GM20000 (cell line): ENCODE data around the gene SIRT4.
A peak's percentile ranks its signal among the peaks of the same experiment; 100 is the strongest.

ENCODE experiments used
- DNase-seq: peaks from one replicate; pipeline ENCODE4 v3.0.0; 2012; ENCODE audit warnings: low spot score
- CTCF ChIP-seq: IDR thresholded peaks from 2 replicates; pipeline ENCODE4 v1.5.1; 2012; ENCODE audit warnings: mild to moderate bottlenecking, control low read depth; ENCODE audit errors: extremely low read depth, missing control alignments

Gene SIRT4

GRCh38 chr12:120261951-120262851 lies 39.9 kb upstream of the SIRT4 start:
- DNase-seq = no peak
- TF ChIP-seq CTCF = no peak

GRCh38 chr12:120262852-120263747 lies 39.0 kb upstream of the SIRT4 start:
- TF ChIP-seq CTCF = no peak

GRCh38 chr12:120263748-120264085 lies 38.4 kb upstream of the SIRT4 start:
- DNase-seq = no peak
- no peak for TF ChIP-seq CTCF

More at GRCh38 chr12:120262852-120263747, 39.0 kb upstream of the SIRT4 start:
- DNase-seq = no peak

- no peak for DNase-seq
- no peak for TF ChIP-seq CTCF
Observed at GRCh38 chr12:120264086-120264903, 37.8 kb upstream of the SIRT4 start.

GRCh38 chr12:120264904-120265472 lies 37.1 kb upstream of the SIRT4 start:
- no peak for DNase-seq
- no peak for TF ChIP-seq CTCF

GRCh38 chr12:120265473-120266179 lies 36.5 kb upstream of the SIRT4 start, which contains the start of gene PXN:
TSS of gene PXN (minus strand) at chr12:120265730. CDS start at chr12:120265629, 101 bp downstream.
- peak; percentile 98 for DNase-seq

More at GRCh38 chr12:120265473-120266179, 36.5 kb upstream of the SIRT4 start, which contains the start of gene PXN:
- TF ChIP-seq CTCF = peak; percentile 62
